Activated CD4-positive, CD25-positive, alpha-beta regulatory T cell treated with anti-CD3 and anti-CD28 coated beads, Interleukin-2, amount 50 U/mL, for 16 hours (primary cell): ENCODE data around the gene OPRL1.

ENCODE experiments used
- DNase-seq: peaks from one replicate; pipeline ENCODE4 v3.0.0-alpha.2; 2020; ENCODE audit warnings: low read depth, low spot score

The OPRL1 gene

DNA sequence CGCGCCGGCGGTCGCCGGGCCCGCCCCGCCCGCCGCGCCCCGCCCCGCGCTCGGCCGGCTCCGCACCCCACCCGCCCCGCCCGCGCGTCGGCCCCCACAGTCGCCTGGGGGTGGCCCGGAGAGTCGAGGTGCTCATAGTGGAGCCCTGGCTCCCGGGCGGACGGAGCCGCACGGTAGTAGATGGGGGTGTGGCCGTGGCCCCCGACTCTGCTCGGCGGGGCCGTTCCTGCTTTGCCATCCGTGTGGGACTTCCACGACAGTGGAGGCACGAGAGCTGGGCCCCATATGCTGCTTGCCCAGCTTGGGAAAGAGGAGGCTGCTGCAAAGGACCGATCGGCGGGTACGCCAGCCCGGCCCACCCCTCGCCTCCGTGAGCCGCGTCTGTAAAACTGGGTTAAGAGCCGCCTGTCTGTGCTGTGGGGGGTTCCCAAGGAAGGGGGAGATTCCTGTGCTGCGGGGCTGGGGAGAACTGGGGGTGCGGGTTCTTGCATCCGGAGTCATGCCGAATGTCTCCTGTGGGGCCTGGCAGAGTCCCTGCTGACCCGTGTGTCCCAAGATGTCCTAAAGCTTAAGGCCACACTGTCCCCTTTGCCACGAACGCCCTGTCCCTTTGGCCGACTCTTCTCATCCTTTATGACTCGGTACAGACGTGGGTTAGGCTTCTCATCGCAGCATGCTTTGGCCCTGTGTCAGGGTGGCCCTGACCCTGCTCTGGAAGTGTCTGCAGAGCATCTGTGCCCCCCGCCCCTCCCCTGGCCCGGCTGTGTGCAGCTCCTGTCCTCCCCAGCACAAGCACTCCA, at the start of gene OPRL1:
Gene OPRL1 (plus strand): TSS at position 70 of the 800 bp plus-strand sequence. CDS start 12,639 bp downstream, outside the sequence.
- DNase-seq = no peak

GRCh38 chr20:64030371-64031134, 49.3 kb upstream of the OPRL1 start:
- DNase-seq = no peak

DNA sequence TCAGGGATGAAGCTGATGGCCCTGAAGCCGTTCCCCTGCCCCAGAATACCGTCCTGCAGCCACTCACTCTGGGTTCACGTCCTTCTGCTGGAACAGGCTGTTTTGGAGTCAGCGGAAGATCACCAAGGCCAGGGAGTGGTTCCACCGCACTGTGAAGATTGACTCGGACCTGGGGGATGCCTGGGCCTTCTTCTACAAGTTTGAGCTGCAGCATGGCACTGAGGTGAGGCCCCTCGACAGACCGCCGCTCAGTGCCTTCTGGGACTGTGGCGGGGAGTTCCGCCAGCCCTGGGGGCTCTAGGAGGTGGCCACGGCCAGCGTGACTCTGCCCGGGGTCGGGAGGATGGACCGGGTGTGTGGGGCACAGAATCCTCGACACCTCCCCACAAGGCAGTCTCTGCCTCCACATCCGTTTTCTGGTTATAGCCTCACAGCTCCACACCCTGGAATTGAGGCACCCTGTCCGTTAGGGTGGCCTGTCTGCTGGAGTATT, 48.0 kb upstream of the OPRL1 start:
- DNase-seq = no peak

- DNase-seq = no peak
Measured at GRCh38 chr20:64032706-64033624, 46.9 kb upstream of the OPRL1 start.

DNA sequence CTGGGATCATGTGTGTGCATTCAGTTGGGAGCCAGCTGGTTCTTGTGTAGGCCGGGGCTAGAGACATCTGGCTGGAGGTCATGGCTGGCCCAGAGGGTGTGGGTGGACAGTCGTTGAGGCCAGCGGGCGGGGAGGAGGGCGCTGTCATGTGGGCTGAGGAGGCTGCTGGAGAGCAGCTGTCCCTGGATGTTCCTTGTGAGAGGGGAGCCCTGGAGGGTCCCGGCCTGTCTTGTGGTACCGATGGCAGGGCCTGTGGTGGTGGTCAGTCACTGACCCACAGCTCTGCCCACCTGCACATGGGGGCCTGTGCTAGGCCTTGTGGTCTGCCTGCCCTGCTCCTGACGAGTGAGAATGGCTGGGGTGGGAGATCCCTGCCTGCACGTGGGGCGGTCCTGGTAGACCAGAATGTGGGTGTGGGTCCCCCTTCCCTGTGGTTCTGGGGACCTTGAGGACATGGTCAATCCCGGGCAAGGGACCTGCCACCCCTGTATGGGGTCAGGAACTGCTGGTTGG, 45.8 kb upstream of the OPRL1 start:
- DNase-seq = no peak

- no peak for DNase-seq
Measured at GRCh38 chr20:64035066-64035932, 44.6 kb upstream of the OPRL1 start.

- no peak for DNase-seq
Measured at GRCh38 chr20:64035933-64036345, 43.9 kb upstream of the OPRL1 start, which contains the start of gene C20orf204. C20orf204 (plus strand) TSS chr20:64036182; CDS start chr20:64036324, 142 bp downstream.

DNA sequence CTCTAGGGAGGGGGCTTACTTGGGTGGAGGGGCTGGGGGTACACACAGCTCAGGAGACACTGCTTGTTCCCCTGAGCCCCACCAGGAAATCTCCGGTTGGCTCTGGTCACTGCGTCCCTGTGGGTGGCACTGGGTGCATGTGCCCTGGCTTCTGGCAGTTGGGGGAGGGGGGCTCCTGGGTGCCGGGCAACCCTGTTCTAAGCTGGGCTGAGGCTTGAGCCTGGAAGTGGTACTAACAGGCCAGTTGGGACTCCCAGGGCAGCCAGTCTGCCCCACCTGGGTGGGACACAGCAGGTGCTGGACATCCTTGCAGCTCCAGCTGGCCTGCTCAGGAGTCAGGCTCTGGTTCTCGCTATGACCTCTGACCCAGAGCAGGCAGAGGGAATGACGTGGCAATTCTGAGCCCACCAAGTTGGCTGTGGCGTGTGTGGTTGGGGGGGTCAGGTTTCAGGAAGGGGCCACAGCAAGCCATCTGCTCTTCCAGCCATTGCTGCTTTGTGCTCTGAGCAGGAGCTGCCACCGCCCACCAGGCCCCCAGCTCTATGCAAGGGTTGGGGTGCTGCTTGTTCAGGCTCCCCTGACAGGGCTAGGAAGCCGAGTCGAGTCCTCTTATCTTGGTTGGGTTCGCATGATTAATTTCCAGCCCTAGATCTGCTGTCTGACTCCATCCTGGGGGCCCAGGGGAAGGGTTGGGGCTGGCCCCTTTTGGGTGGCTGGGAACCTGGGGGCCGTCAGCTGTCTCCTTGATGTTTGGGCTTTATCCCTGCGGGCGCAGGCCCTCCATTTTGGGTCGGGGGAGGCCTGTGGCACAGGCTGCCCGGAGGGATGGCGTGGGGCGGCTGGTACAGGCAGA, 43.3 kb upstream of the OPRL1 start:
- DNase-seq = no peak

GRCh38 chr20:64037199-64037497, 42.7 kb upstream of the OPRL1 start:
- DNase-seq = no peak

DNA sequence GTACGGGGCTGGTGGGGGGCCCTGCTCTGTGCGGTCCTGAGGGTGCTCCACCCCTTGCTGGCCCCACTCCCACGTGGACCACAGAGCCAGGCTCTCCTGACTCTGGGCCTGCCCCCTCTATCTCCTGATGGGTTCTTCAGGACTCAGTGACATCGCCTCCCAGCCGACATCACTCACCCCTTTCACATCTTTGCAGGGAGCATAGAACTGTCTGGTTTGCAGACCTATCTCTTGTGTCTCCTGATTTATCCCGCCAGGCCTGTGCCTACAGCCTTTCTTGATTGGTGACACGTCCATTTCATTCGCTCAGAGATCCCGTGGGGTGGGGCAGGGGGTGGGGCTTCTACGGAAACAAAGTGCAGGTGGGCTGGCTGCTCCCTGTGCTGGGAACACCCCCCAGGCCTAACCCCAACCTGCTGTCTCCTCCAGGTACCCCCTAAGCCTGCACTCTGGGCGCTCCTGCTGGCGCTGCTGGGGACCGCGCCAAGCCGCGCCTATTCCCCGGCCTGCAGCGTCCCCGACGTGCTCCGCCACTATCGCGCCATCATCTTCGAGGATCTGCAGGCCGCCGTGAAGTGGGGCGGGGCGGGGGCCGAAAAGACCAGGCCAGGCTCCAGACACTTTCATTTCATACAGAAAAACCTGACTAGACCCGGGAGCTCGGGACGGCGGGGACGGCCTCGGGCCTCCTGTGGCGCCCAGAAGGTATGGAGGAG, 42.2 kb upstream of the OPRL1 start:
- no peak for DNase-seq

DNA sequence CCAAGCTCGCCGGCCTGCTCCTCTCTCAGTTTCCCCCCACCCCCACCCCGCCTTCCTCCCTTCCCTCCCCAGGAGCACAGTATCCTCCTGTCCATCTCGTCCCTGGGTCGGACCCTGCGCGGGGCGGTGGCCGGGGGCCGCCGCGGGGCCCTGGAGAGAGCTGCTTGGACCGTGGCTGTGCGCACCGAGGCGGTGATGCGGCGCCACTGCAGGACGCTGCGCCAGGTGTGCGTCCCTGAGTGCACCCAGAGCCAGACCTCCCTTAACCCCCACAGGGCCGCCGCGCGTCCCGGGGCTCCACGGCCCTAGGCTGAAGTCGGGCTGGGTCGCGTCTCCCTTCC, 41.7 kb upstream of the OPRL1 start:
- no peak for DNase-seq

DNA sequence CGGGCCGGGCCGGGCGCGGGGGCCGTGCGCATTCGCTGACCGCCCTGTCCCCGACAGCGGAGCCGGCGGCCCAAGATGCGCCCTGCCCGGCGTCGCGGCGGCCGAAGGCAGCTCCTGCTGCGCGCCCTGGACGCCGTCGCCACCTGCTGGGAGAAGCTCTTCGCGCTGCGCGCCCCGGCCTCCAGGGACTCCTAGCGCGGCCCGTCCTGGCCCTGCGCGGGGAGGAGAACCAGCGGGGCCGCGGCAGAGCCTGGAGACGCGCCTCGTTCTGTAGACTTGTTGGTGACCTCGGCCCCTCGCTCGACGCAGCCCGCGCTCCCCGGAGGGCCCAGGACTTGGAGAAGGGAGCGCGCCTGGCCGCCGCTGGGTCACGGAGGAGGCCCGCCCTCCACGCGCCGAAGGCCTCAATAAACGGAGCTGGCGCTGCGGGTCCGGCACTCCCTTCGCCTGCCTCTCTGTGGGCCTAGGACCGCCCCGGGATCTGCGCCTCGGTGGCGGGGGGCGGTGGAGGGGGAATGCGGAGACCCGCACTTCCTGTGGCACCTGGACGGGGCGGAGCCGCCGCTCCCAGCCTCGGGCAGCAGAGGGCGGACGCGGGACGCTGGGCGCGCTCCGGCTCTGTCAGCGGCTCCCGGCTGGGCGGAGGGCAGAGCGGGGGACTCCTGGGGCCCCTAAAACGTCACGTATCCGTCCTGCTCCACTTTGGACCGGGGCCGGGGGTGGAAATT, 41.2 kb upstream of the OPRL1 start:
- peak; percentile 42 for DNase-seq

DNA sequence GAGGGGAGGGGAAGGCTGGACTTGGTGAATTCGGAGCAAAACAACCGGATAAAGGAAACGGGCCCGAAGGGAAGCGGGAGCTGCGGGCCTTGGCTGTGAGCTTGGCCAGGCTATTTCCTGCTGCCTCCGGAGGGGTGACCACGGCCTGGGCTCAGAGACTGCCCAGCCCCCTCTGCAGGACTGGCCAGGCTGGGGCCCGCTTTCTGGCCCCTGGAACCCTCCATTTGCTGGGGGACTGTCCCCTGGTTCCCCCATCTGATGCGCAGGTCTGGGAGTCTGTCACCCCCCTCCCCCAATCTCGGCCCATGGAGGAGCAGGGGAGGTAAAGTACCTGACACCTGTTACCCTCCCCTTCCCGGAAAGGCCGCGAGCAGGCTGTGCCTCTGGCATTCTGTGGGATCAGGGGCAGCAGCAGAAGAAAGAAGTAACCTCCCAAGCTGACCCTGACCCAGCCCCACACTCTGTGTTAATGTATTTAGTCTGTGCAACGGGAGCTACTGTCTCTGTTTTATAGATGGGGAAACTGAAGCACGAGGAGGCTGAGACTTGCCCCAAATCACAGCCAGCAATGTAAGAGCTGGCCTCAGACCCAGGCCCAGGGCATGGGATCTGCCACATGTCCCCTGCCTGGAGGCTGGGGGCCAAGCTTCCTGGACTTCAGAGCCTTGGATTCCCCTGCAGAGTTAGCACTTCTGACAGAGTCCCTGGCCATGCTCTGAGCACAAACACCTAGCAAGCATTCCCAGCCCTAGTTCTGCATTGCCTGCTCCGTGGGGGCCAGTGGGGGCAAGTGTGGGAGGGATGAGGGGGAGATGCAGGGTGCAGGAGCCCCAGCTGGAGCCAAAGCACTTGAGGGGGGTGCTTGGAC, 40.4 kb upstream of the OPRL1 start:
- DNase-seq = no peak

DNA sequence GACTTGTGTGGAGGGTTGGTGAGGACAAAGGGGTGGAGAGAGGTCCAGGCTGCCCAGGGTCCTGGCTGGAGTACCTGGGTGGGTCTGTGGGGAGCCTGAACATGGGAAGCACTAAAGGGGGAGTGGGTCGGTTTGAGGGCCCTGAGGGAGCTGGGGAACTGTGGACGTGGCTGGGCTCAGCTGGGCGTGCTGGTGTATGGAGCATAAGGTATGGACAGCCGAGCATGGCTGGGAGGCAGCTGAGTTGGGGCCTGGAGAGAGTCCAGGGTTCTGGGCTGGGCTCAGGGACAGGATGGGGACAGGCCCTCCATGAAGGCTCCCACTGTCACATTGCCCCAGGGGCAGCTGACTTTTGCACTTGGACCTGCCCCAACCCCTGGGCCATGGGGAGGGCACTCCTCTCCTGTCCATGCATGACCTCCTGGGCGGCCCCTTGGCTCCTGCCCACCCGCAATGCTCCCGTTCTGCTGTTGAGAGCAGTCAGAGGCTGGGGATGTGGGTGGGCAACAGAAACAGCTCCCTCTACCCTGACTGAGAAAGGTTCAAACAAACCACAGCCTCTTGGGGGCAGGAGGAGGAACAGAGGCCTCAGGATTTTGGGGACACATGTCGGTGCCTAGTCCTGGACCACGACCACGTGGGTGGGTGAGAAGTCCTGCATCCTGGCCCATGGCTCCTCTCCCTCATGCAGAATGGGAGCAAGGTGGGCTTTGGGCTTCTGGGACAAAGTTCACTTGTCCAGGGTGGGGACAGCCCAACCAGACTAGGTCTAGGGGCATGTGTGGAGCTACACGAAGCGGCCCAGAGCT, 39.4 kb upstream of the OPRL1 start:
- no peak for DNase-seq

- DNase-seq = no peak
Measured at GRCh38 chr20:64041040-64041780, 38.7 kb upstream of the OPRL1 start.

GRCh38 chr20:64041781-64042053, 38.2 kb upstream of the OPRL1 start:
- DNase-seq = no peak
